DND-41 (cell line): ENCODE results near the gene TUBA4B.

Experiments
- ATAC-seq: fragments of 200-7000 bp; cut with Tn5 transposase; 3 replicates; pipeline ENCODE4 v1.9.1; 2021; ENCODE audit warnings: low read depth; ENCODE audit not compliant: insufficient read depth
- DNase-seq: peaks from one replicate; pipeline ENCODE4 v3.0.0-alpha.2; 2020
- H2AFZ ChIP-seq: 2 replicates; pipeline ENCODE4 v1.6.0; 2012; ENCODE audit warnings: low read depth, low read length
- H3K27ac ChIP-seq: 2 replicates; pipeline ENCODE4 v1.5.1; 2012; ENCODE audit warnings: low read length, inconsistent platforms
- H3K27me3 ChIP-seq: fragments of 200-600 bp; sonication (generic); 2 replicates; pipeline ENCODE4 v1.6.0; 2012; ENCODE audit warnings: low read length, mild to moderate bottlenecking, inconsistent platforms; ENCODE audit not compliant: insufficient read depth, poor library complexity
- H3K36me3 ChIP-seq: 2 replicates; pipeline ENCODE4 v1.5.1; 2012; ENCODE audit warnings: low read length, inconsistent platforms; ENCODE audit not compliant: insufficient read depth
- H3K4me1 ChIP-seq: 2 replicates; pipeline ENCODE4 v1.5.1; 2012; ENCODE audit warnings: mild to moderate bottlenecking, low read length; ENCODE audit not compliant: insufficient read depth
- H3K4me2 ChIP-seq: 2 replicates; pipeline ENCODE4 v1.6.0; 2012; ENCODE audit warnings: mild to moderate bottlenecking, moderate library complexity, low read length, inconsistent platforms; ENCODE audit not compliant: insufficient read depth
- H3K4me3 ChIP-seq, 2 experiments: fragments of 200-600 bp in 1 of 2; shearing (Covaris generic) in 1 of 2; 2 replicates each; pipeline ENCODE4 v1.5.1; 2012 to 2016; ENCODE audit warnings: inconsistent platforms in 2 of 2, low read length in 2 of 2, mild to moderate bottlenecking in 2 of 2, low read depth in 1 of 2, moderate library complexity in 1 of 2
- H3K79me2 ChIP-seq: 2 replicates; pipeline ENCODE4 v1.6.0; 2012; ENCODE audit warnings: low read length, inconsistent platforms; ENCODE audit not compliant: insufficient read depth
- H3K9ac ChIP-seq: 2 replicates; pipeline ENCODE4 v1.6.0; 2012; ENCODE audit warnings: low read depth, mild to moderate bottlenecking, inconsistent platforms, low read length, moderate library complexity
- H3K9me3 ChIP-seq: 2 replicates; pipeline ENCODE4 v1.5.1; 2012; ENCODE audit warnings: low read length, moderate library complexity, mild to moderate bottlenecking, inconsistent platforms; ENCODE audit not compliant: insufficient read depth, severe bottlenecking
- H4K20me1 ChIP-seq: 2 replicates; pipeline ENCODE4 v1.6.0; 2012; ENCODE audit warnings: low read length; ENCODE audit not compliant: insufficient read depth
- CTCF ChIP-seq: IDR thresholded peaks from 2 replicates; pipeline ENCODE4 v1.5.1; 2012; ENCODE audit warnings: borderline replicate concordance, low read length, moderate library complexity, mild to moderate bottlenecking; ENCODE audit not compliant: poor library complexity, severe bottlenecking; ENCODE audit errors: extremely low read depth
- EZH2 ChIP-seq: IDR thresholded peaks from 3 replicates; pipeline ENCODE4 v1.6.1; 2012; ENCODE audit warnings: borderline replicate concordance, low read depth, mild to moderate bottlenecking, moderate library complexity, low read length, inconsistent platforms; ENCODE audit not compliant: severe bottlenecking

Gene TUBA4B

DNA sequence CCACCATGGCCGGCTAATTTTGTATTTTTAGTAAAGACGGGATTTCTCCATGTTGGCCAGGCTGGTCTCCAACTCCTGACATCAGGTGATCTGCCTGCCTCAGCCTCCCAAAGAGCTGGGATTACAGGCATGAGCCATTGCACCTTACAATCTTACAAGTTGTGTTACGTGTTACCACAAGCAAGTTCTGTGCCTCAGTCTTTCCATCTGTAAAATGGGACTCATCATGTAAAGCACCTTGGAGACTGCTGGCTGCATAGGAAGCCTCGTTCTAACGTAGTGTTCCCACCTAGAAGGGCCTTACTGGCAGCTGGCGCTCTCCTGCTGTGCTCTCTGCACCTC is 36.1 kb downstream of the TUBA4B start:
- Histone ChIP-seq H3K4me1 (peaks cover 3% of the 10 kb centered on the region), H3K27ac (no peak overlapping the region), H3K79me2 (no peaks in the 10 kb centered on the region), H2AFZ (no peak overlapping the region), H3K27me3 (peaks cover 5% of the 10 kb centered on the region), H3K9me3 (no peaks in the 10 kb centered on the region), H4K20me1 (no peaks in the 10 kb centered on the region; the same call in 1 of the 2 replicates), H3K4me3 (no peak overlapping the region), H3K4me2 (no peak overlapping the region), H3K9ac (no peak overlapping the region), H3K36me3 (0 out of 2 replicates have a peak, but pooled peaks cover 6% of the 10 kb centered on the region)
- TF ChIP-seq CTCF (no peak), EZH2 (no peak)
- ATAC-seq: no peak
- no peak for DNase-seq

DNA sequence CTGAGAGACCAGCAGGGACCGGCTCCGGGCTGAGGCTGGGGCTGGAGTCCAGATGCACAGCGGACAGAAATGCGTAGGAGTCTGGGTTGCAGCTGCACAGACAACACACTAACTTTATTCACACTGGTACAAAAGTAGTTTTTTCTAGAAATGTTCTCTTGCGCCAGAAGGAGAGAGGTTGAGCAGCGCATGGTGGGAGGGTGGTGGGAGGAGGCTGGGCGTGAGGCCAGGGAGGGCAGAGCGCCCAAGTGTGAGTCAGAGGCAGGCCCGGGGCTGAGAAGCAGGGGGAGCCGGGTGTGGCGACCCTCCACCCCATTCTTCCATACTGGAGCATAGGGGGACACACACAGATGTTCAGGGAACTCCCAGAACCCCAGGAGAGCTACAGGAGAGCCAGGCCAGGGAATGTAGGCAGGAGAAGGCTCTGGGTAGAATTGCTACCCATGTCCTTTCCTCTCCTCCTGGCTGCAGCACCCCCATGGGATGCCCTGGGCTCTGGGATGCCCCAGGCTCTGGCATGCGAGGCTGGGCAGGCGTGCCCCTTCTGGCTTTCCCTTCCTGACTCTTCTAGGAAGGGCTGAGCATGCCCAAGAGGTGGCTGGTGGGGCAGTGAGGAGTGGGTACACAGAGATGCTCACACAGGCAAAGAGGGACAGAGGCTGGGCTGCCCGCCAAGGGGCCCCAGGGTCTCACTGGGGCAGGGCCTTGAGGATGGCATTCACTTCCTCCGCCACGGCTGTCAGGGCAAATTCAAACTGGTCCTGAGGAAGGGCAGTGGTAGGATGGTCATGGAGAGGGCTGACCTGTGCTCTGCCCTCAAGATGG is 36.7 kb downstream of the TUBA4B start:
- Histone ChIP-seq H3K4me2 (no peak overlapping the region), H3K27me3 (peaks cover 5% of the 10 kb centered on the region), H3K9ac (no peak overlapping the region), H4K20me1 (no peaks in the 10 kb centered on the region; the same call in 1 of the 2 replicates), H3K9me3 (no peaks in the 10 kb centered on the region), H3K79me2 (no peaks in the 10 kb centered on the region), H3K36me3 (0 out of 2 replicates have a peak, but pooled peaks cover 3% of the 10 kb centered on the region), H3K4me3 (no peak overlapping the region), H3K27ac (no peak overlapping the region), H3K4me1 (peaks cover 9% of the 10 kb centered on the region), H2AFZ (no peak overlapping the region)
- TF ChIP-seq EZH2 (no peak), CTCF (no peak)
- ATAC-seq (no peak), DNase-seq (no peak)

DNA sequence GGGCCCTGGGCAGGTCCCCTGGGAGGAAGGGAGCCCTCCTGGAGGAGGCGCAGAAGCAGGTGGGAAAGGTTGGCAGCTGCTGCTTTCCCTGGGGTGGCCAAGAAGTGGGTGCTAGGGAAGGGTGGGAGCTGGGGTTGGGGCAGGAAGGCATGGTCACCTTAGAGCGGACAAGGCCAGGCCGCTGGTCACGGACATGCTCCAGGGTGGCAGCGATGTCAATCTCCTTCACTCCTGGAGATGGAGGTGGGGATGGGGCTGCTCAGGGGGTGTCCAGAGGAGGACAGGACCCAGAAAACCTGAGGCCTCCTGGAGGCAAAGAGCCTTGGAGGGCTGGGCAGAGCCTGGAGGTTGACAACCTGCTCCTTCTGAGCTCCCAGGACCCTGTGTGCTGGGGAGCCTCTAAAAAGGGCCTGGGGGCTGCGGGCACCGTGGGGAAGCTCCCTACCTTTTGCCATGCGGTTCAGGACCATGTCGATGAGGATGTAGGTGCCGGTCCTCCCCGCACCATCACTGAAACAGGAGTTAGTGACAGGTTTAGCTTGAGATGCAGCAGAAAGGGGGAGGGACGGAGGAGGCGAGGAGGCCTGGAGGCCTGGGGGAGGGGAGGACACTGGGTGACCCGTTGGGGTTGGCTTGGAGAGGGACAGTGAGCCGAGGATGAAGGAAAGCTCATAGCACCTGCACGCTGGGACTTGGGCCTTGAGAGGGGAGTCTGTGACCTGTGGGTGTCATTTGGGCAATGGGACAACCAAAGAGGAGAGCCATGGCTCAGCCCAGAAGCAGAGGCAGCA is 37.5 kb downstream of the TUBA4B start:
- Histone ChIP-seq H3K4me2 (no peak overlapping the region), H3K27me3 (peaks cover 5% of the 10 kb centered on the region), H2AFZ (no peak overlapping the region), H3K9me3 (no peaks in the 10 kb centered on the region), H3K79me2 (no peaks in the 10 kb centered on the region), H3K4me1 (peaks cover 16% of the 10 kb centered on the region), H3K9ac (no peak overlapping the region), H3K36me3 (no peaks in the 10 kb centered on the region), H3K27ac (no peak overlapping the region), H3K4me3 (no peak overlapping the region), H4K20me1 (no peaks in the 10 kb centered on the region; the same call in 1 of the 2 replicates)
- ATAC-seq (no peak), DNase-seq (no peak)
- TF ChIP-seq CTCF (no peak), EZH2 (no peak)
